HG03280 (cell line): ENCODE results near the gene SNX14.
"Not testable (repeated sequence)": the region's sequence is repeated elsewhere in the genome, so short reads cannot be mapped to it uniquely, and the experiment has no call there.

Experiments used
- ATAC-seq: cut with Tn5 transposase; IDR thresholded peaks from one replicate; pipeline ENCODE4 v1.9.1; 2021; ENCODE audit warnings: mild to moderate bottlenecking, moderate library complexity; ENCODE audit not compliant: unreplicated experiment

SNX14 gene, protein sequence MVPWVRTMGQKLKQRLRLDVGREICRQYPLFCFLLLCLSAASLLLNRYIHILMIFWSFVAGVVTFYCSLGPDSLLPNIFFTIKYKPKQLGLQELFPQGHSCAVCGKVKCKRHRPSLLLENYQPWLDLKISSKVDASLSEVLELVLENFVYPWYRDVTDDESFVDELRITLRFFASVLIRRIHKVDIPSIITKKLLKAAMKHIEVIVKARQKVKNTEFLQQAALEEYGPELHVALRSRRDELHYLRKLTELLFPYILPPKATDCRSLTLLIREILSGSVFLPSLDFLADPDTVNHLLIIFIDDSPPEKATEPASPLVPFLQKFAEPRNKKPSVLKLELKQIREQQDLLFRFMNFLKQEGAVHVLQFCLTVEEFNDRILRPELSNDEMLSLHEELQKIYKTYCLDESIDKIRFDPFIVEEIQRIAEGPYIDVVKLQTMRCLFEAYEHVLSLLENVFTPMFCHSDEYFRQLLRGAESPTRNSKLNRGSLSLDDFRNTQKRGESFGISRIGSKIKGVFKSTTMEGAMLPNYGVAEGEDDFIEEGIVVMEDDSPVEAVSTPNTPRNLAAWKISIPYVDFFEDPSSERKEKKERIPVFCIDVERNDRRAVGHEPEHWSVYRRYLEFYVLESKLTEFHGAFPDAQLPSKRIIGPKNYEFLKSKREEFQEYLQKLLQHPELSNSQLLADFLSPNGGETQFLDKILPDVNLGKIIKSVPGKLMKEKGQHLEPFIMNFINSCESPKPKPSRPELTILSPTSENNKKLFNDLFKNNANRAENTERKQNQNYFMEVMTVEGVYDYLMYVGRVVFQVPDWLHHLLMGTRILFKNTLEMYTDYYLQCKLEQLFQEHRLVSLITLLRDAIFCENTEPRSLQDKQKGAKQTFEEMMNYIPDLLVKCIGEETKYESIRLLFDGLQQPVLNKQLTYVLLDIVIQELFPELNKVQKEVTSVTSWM

DNA sequence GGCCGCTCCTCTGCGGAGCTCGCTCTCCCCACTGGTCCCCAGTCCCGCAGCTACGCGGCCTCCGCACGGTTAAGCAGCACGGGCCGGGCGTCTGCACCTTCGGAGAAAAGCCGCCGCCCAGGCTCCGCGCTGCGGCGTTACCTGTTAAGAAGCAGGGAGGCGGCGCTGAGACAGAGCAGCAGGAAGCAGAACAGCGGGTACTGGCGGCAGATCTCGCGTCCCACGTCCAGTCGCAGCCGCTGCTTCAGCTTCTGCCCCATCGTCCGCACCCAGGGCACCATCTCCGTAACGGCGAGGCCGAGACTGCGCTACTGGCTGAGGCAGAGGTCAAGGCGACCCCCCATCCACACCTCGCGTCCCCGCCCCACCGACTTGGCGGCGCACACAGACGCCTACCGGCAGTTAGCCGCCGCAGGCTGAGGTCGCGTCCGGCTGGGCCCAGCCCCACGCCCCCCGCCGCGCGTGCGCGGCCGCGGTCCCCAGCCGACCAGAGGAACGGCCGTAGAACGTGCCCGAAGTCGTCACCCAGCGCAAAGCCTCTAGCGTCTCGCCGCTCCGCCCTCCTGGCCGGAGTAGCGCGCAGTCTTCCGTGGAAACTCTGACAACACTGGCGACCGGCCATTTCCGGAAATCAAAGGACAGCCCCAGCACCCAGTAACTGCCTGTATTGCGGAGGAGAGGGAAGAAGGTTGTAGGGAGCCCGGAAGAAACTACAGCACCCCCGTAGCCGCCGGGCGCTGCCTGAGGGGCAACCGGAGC is at the start of gene SNX14:
Gene SNX14 (minus strand): TSS at position 421 of the 759 bp plus-strand sequence. CDS start 140 bp downstream, at position 281.
- ATAC-seq, result peak; percentile 90

- peak; percentile 76 for ATAC-seq
Observed at GRCh38 chr6:85642774-85643536, 49.3 kb upstream of the SNX14 start, which contains the start of gene SYNCRIP. Gene SYNCRIP (minus strand): TSS chr6:85642886. CDS start chr6:85641439, 1,447 bp downstream.

- ATAC-seq, result no peak
Observed at GRCh38 chr6:85641897-85642773, 48.5 kb upstream of the SNX14 start.

- no peak for ATAC-seq
Observed at GRCh38 chr6:85641522-85641896, 47.9 kb upstream of the SNX14 start.

DNA sequence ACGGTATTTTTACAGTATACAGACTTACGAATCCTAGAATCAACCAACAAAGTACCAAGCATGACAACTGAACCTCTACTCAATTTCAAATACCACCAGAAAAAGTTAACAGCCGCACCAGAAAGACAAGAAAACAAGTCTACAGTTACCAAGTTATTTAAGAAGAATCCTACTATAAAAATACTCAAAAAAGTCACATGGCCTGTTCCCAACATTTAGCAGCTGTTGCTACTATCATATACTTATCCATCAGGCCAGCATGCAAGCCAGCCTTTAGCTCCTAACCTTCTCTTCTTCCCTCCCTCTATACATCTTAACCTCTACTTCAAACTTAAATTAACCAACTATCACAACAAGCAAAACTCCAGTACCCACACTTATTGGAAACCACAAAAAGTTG is 47.2 kb upstream of the SNX14 start:
- ATAC-seq, result no peak

DNA sequence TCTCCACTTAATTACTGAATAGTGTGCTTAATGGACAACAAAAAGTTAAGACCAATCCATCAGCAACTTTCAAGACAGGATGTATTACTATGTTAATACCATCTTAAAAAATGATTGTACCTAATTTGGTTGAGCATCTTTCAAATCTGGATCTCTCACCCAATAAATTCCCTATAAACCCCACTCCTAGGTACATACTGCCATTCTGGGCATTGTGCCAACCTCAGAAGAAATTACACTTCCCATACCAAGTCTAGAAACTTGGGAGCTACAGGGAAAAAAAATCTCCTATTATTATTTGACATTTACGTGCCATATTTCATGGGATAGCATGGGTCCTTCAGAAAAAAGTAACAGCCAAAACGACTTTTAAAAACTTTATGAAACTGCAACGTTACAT is 43.9 kb upstream of the SNX14 start:
- ATAC-seq, result no peak

DNA sequence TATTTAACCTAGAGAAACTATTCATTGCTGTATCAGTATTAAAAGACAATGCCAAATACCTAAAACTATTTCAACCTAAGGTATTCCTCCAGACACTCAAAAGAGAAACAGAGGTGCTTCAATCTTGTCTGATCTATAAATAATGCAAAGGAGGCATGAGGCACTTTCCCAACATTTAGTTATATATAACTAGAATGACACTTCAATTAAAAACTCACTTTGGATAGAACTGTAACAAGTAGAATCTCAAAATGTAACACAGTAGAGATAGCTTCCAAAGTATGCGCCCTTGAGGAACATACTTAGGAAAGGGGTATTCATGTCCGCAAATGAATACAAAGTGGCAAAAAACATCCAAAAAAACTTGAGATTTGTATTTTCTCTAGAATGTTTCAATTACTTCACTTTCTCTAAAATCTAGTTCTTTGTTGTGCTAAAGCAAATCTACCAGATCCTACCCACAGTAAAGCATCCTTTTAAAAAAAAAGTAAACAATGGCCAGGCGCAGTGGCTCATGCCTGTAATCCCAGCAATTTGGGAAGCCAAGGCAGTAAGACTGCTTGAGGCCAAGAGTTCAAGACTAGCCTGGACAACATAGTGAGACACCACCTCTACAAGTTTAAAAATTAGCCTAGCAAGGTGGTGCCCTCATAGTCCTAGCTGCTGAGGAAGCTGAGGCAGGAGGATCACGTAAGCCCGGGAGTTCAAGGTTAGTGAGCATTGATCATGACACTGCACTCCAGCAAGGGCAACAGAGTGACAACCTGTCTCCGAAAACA is 38.7 kb upstream of the SNX14 start:
- no peak for ATAC-seq

DNA sequence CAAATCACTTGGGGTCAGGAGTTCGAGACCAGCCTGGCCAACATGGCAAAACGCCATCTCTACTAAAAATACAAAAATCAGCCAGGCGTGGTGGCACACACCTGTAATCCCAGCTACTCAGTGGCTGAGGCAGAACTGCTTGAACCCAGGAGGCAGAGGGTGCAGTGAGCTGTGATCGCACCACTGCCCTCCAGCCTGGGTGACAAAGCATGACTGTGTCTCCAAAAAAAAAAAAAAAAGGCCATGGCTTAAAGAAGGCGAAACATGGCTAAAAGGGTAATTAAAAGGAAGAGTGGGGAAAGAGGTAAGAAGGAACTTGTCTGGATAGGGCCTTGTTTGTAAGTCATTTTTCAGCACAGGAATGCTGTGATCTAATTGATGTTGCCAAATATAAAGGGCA is 37.5 kb upstream of the SNX14 start:
- ATAC-seq, result not testable (repeated sequence)

- no peak for ATAC-seq
Observed at GRCh38 chr6:85628353-85628752, 34.7 kb upstream of the SNX14 start.

- ATAC-seq, result no peak
Observed at GRCh38 chr6:85620308-85620707, 26.6 kb upstream of the SNX14 start.

DNA sequence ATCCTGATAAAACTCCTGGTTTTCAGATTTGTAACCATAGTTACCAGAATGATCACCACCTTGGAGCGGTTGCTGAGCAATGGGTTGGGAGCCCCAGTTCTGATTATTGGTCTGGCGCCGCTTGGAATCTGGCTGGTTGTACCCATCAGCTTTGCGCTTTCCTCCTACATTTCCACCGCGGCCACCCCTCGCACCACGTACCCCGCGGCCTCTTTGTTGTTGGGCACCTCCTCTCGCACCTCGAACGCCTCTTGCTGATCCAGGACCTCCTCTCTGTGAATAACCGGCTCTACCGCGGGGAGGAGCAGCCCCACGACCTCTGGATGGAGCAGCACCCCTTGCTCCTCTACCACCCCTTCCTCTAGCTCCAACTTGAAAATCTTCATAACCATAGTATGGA is 21.1 kb upstream of the SNX14 start:
- no peak for ATAC-seq

- ATAC-seq, result no peak
Observed at GRCh38 chr6:85612690-85613474, 19.2 kb upstream of the SNX14 start.

GRCh38 chr6:85610182-85610895 is 16.7 kb upstream of the SNX14 start:
- ATAC-seq, result no peak

- ATAC-seq, result no peak
Observed at GRCh38 chr6:85602100-85602499, 8.4 kb upstream of the SNX14 start.

DNA sequence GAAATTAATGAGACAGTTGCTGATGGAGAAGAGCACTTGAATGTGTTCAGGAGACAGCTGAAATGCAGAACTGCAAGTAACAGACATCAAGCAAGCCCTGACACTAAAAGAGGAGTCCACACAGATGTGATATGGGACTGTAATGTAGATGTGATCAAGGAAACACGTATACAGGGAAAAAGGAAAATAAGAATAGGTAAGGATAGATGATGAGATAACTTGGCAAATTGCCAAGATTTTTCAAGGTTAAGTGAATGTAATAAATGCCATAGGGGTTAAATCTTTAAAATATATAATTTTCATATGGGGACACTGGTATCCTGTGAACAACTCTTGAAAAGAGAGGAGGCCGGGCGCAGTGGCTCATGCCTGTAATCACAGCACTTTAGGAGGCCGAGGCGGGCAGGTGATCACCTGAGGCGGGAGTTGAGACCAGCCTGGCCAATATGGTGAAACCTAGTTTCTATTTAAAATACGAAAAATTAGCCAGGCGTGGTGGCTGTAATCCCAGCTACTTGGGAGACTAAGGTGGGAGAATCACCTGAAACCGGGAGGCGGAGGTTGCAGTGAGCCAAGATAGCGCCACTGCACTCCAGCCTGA is 7.2 kb upstream of the SNX14 start:
- ATAC-seq, result no peak

GRCh38 chr6:85594197-85594930 is 706 bp upstream of the SNX14 start:
- ATAC-seq, result peak; percentile 6
